Endodermal cell (in vitro differentiated cells): ENCODE data around the gene C5orf58. TPM values are rescaled to one million over a fixed set of nuclear protein-coding genes. Genes with fewer than 3 reads are reported as not detected.

Source experiments
- DNase-seq: peaks from one replicate; pipeline ENCODE4 v3.0.0-alpha.2; 2017
- H3K27ac ChIP-seq: 2 replicates; pipeline ENCODE4 v1.5.1; 2013; ENCODE audit warnings: mild to moderate bottlenecking, low read depth, low read length, moderate library complexity
- H3K27me3 ChIP-seq: 2 replicates; pipeline ENCODE4 v1.6.1; 2013; ENCODE audit warnings: mild to moderate bottlenecking, low read length, moderate library complexity; ENCODE audit not compliant: insufficient read depth, control insufficient read depth, poor library complexity, severe bottlenecking
- H3K36me3 ChIP-seq: 2 replicates; pipeline ENCODE4 v1.7.0; 2013; ENCODE audit warnings: mild to moderate bottlenecking, low read length, moderate library complexity; ENCODE audit not compliant: control insufficient read depth, insufficient read depth
- H3K4me1 ChIP-seq: one replicate; pipeline ENCODE4 v1.7.0; 2013; ENCODE audit warnings: low read length; ENCODE audit not compliant: control insufficient read depth, insufficient read depth
- H3K4me3 ChIP-seq: 2 replicates; pipeline ENCODE4 v1.5.1; 2013; ENCODE audit warnings: mild to moderate bottlenecking, low read length, moderate library complexity
- H3K9ac ChIP-seq: 2 replicates; pipeline ENCODE4 v1.6.1; 2013; ENCODE audit warnings: mild to moderate bottlenecking, low read length, moderate library complexity; ENCODE audit not compliant: poor library complexity, severe bottlenecking; ENCODE audit errors: extremely low read depth
- H3K9me3 ChIP-seq: 2 replicates; pipeline ENCODE4 v1.6.1; 2013; ENCODE audit warnings: mild to moderate bottlenecking, low read length, moderate library complexity; ENCODE audit not compliant: control insufficient read depth
- H3K27ac Mint-ChIP-seq: 2 replicates; pipeline ENCODE4 v1.8.0; 2020; ENCODE audit warnings: mixed read lengths
- H3K27me3 Mint-ChIP-seq: 2 replicates; pipeline ENCODE4 v1.8.0; 2021; ENCODE audit warnings: mild to moderate bottlenecking, mixed read lengths; ENCODE audit not compliant: insufficient read depth
- H3K36me3 Mint-ChIP-seq: 2 replicates; pipeline ENCODE4 v1.8.0; 2020; ENCODE audit warnings: low read depth, mixed read lengths
- H3K4me1 Mint-ChIP-seq: 2 replicates; pipeline ENCODE4 v1.8.0; 2020; ENCODE audit warnings: mixed read lengths
- H3K4me3 Mint-ChIP-seq: 2 replicates; pipeline ENCODE4 v1.8.0; 2020; ENCODE audit warnings: mild to moderate bottlenecking, moderate library complexity, mixed read lengths
- H3K9me3 Mint-ChIP-seq: 2 replicates; pipeline ENCODE4 v1.8.0; 2020; ENCODE audit warnings: mild to moderate bottlenecking, mixed read lengths
- CTCF ChIP-seq: fragments of 200-600 bp; sonication (generic); conservative IDR thresholded peaks from 2 replicates; pipeline ENCODE4 v1.5.0; 2021; ENCODE audit warnings: antibody characterized with exemption, mild to moderate bottlenecking
- WGBS, 2 experiments: methylation state at CpG; one replicate each; pipeline versions ENCODE4 v1.1.5 to v1.1.7; 2013; ENCODE audit warnings: missing lambda C conversion rate in 2 of 2, mixed read lengths in 1 of 2; ENCODE audit not compliant: insufficient coverage in 1 of 2, insufficient read length in 1 of 2; 5-methylcytosine and 5-hydroxymethylcytosine counted together
- total RNA-seq, 2 donors: library from RNA; stranded (reverse); fragmentation: NEBNext Ultra II Directional in 1 of 2; extraction: Animal tissue kit (Norgen Biotek cat#: 25700) in 1 of 2; gene quantifications; 2 replicates in 1 of 2; 3 replicates in 1 of 2; pipeline ENCODE4 v1.2.1, GENCODE V29; 2021

Gene C5orf58
- total RNA-seq, 2 donors from 2014 or later, result 0.95 TPM; not detected in 1

- no peaks in the 10 kb centered on the region for H3K4me1 Mint-ChIP-seq
Measured at GRCh38 chr5:170288151-170288550, 55.4 kb downstream of the C5orf58 start.

GRCh38 chr5:170288551-170288950 is 55.8 kb downstream of the C5orf58 start:
- H3K9me3 Mint-ChIP-seq, result peaks cover 32% of the 10 kb centered on the region
- H3K27me3 Mint-ChIP-seq, result peaks cover 21% of the 10 kb centered on the region
- H3K4me3 Mint-ChIP-seq, result no peak overlapping the region
- no peaks in the 10 kb centered on the region for H3K4me1 Mint-ChIP-seq
- no peaks in the 10 kb centered on the region for H3K36me3 ChIP-seq
- no peak for TF ChIP-seq CTCF
- H3K36me3 Mint-ChIP-seq, result no peaks in the 10 kb centered on the region
- no peak for DNase-seq
- no peak overlapping the region for H3K27ac ChIP-seq
- peaks cover 21% of the 10 kb centered on the region for H3K9me3 ChIP-seq
- peaks cover 12% of the 10 kb centered on the region for H3K27me3 ChIP-seq
- no peak overlapping the region for H3K9ac ChIP-seq
- WGBS, 2 experiments, result 88% methylated on average over 3 of the region's 3 CpGs; no CpG with 5 or more reads in 1 of the 2 experiments
- H3K27ac Mint-ChIP-seq, result no peak overlapping the region
- H3K4me1 ChIP-seq, result peaks cover 5% of the 10 kb centered on the region
- H3K4me3 ChIP-seq, result no peak overlapping the region

More at GRCh38 chr5:170288151-170288550, 55.4 kb downstream of the C5orf58 start:
- no peak overlapping the region for H3K27ac Mint-ChIP-seq
- no peak overlapping the region for H3K9ac ChIP-seq
- peaks cover 25% of the 10 kb centered on the region for H3K9me3 ChIP-seq
- no peak overlapping the region for H3K4me3 Mint-ChIP-seq
- WGBS, 2 experiments, result 92% methylated on average over 2 of the region's 2 CpGs; no CpG with 5 or more reads in 1 of the 2 experiments
- H3K9me3 Mint-ChIP-seq, result peaks cover 36% of the 10 kb centered on the region
- H3K4me1 ChIP-seq, result peaks cover 5% of the 10 kb centered on the region
- H3K4me3 ChIP-seq, result no peak overlapping the region
- TF ChIP-seq CTCF, result no peak
- peaks cover 21% of the 10 kb centered on the region for H3K27me3 Mint-ChIP-seq
- peaks cover 8% of the 10 kb centered on the region for H3K27me3 ChIP-seq
- H3K36me3 Mint-ChIP-seq, result no peaks in the 10 kb centered on the region
- H3K27ac ChIP-seq, result no peak overlapping the region
- no peaks in the 10 kb centered on the region for H3K36me3 ChIP-seq
- DNase-seq, result no peak

- DNase-seq, result no peak
- H3K27ac ChIP-seq, result no peak overlapping the region
- H3K36me3 ChIP-seq, result no peaks in the 10 kb centered on the region
- Mint-ChIP-seq H3K27me3 (peaks cover 21% of the 10 kb centered on the region), H3K27ac (no peak overlapping the region), H3K4me1 (peaks cover under 1% of the 10 kb centered on the region), H3K4me3 (no peak overlapping the region), H3K9me3 (peaks cover 26% of the 10 kb centered on the region), H3K36me3 (no peaks in the 10 kb centered on the region)
- WGBS, 2 experiments, result 89 to 95% methylated on average over 1 to 3 of the region's 3 CpGs
- TF ChIP-seq CTCF, result no peak
- H3K9me3 ChIP-seq, result peaks cover 15% of the 10 kb centered on the region
- no peak overlapping the region for H3K4me3 ChIP-seq
- peaks cover 5% of the 10 kb centered on the region for H3K4me1 ChIP-seq
- H3K27me3 ChIP-seq, result peaks cover 18% of the 10 kb centered on the region
- H3K9ac ChIP-seq, result no peak overlapping the region
Measured at GRCh38 chr5:170289121-170289520, 56.3 kb downstream of the C5orf58 start.
